SU-DHL-6 (cell line): ENCODE measurements around the gene ZBTB45.
"Not testable (repeated sequence)": the region's sequence is repeated elsewhere in the genome, so short reads cannot be mapped to it uniquely, and the experiment has no call there.

Experiments used
- H2AFZ ChIP-seq: fragments of 200-600 bp; sonication (generic); 2 replicates; pipeline ENCODE4 v1.6.1; 2014; ENCODE audit warnings: low read depth, mild to moderate bottlenecking, moderate library complexity, mixed read lengths, antibody characterized with exemption, low read length; ENCODE audit not compliant: severe bottlenecking
- H3F3A ChIP-seq: fragments of 200-600 bp; shearing (Covaris generic); 2 replicates; pipeline ENCODE4 v1.6.0; 2016; ENCODE audit warnings: antibody characterized with exemption, mild to moderate bottlenecking; ENCODE audit not compliant: insufficient read depth
- H3K27ac ChIP-seq: fragments of 200-600 bp; sonication (generic); 2 replicates; pipeline ENCODE4 v1.5.1; 2016; ENCODE audit warnings: low read depth, mild to moderate bottlenecking, low read length, moderate library complexity, mixed read lengths
- H3K27me3 ChIP-seq: fragments of 200-600 bp; sonication (generic), shearing (Covaris generic); 2 replicates; pipeline ENCODE4 v1.6.0; 2014; ENCODE audit warnings: mild to moderate bottlenecking, low read length
- H3K36me3 ChIP-seq: fragments of 200-600 bp; sonication (generic); 2 replicates; pipeline ENCODE4 v1.6.1; 2014; ENCODE audit warnings: mild to moderate bottlenecking, low read length, mixed read lengths
- H3K4me2 ChIP-seq: fragments of 300-600, 200-600 bp; shearing (Covaris generic), sonication (generic); 2 replicates; pipeline ENCODE4 v1.6.0; 2014; ENCODE audit warnings: low read length, low read depth, mild to moderate bottlenecking; ENCODE audit not compliant: poor library complexity, severe bottlenecking
- H3K4me3 ChIP-seq: fragments of 200-600 bp; sonication (generic); 2 replicates; pipeline ENCODE4 v1.5.1; 2014; ENCODE audit warnings: antibody characterized with exemption, low read length, mild to moderate bottlenecking, mixed read lengths; ENCODE audit not compliant: insufficient read depth, poor library complexity, severe bottlenecking
- H3K79me2 ChIP-seq: fragments of 200-600 bp; sonication (generic); 2 replicates; pipeline ENCODE4 v1.6.1; 2014; ENCODE audit warnings: mild to moderate bottlenecking, low read length, moderate library complexity; ENCODE audit not compliant: insufficient read depth
- H3K9ac ChIP-seq: fragments of 200-600 bp; sonication (generic); 2 replicates; pipeline ENCODE4 v1.7.0; 2014; ENCODE audit warnings: mild to moderate bottlenecking, low read length
- H3K9me2 ChIP-seq: fragments of 200-600 bp; sonication (generic); replicated peaks from 2 replicates; pipeline ENCODE4 v1.6.1; 2014; ENCODE audit warnings: low read length; ENCODE audit not compliant: insufficient read depth
- H3K9me3 ChIP-seq: fragments of 200-600 bp; sonication (generic); 2 replicates; pipeline ENCODE4 v1.6.1; 2014; ENCODE audit warnings: low read length, mixed read lengths; ENCODE audit not compliant: insufficient read depth
- H4K20me1 ChIP-seq: fragments of 200-600 bp; sonication (generic); 2 replicates; pipeline ENCODE4 v1.6.1; 2014; ENCODE audit warnings: low read depth, mild to moderate bottlenecking, antibody characterized with exemption, low read length, moderate library complexity, mixed read lengths
- CTCF ChIP-seq: fragments of 200-600 bp; sonication (generic); IDR thresholded peaks from one replicate; pipeline ENCODE4 v1.5.1; 2017; ENCODE audit warnings: antibody characterized with exemption, mild to moderate bottlenecking, low read length, moderate library complexity; ENCODE audit not compliant: insufficient read depth, poor library complexity, severe bottlenecking
- EZH2phosphoT487 ChIP-seq: fragments of 200-600 bp; sonication (generic), shearing (Covaris generic); conservative IDR thresholded peaks from 2 replicates; pipeline ENCODE4 v1.6.1; 2018; ENCODE audit warnings: mild to moderate bottlenecking, antibody characterized with exemption, low read length, moderate library complexity, mixed read lengths

The ZBTB45 gene

DNA sequence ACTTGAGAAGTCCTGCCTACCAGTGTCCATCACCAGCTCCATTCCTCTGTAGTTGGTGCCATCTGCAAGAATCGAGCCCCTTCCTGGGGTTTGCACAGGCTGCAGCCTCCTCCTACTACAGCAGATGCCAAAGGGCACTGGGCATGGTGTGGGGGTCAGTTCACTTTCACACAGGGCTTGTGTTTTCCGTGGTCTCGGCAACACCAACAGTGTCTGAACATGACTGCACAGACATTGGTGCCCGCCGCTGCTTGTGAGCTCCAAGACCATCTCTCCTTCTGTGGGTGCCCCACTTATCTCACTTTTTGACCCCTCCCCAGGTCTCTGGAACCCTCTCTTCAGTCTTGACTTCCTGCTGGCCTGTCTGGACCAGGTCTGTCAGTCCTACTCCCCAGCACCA lies 28.2 kb downstream of the ZBTB45 start:
- Histone ChIP-seq H3K36me3 (no peaks in the 10 kb centered on the region), H3K9me3 (no peaks in the 10 kb centered on the region), H3K9me2 (no peaks in the 10 kb centered on the region), H3K4me3 (no peak overlapping the region), H3F3A (no peaks in the 10 kb centered on the region), H3K27ac (no peak overlapping the region), H3K79me2 (no peaks in the 10 kb centered on the region), H3K9ac (no peak overlapping the region), H3K27me3 (no peaks in the 10 kb centered on the region), H2AFZ (no peak overlapping the region), H3K4me2 (no peak overlapping the region), H4K20me1 (no peaks in the 10 kb centered on the region)
- TF ChIP-seq CTCF: no peak
- no peak for TF ChIP-seq EZH2phosphoT487

DNA sequence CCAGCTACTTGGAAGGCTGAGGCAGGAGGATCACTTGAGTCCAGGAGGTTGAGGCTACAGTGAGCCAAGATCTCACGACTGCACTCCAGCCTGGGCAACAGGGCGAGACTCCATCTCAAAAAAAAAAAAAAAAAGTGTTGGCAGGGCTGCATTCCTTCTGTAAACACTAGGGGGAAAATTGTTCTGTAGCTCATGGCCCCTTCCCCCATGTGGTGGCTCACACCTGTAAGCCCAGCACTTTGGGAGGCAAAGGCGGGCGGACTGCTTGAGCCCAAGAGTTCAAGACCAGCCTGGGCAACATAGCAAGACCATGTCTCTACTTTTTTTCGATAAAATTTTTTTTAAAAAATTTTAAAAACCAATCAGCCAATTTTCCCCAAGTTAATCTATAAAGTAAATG lies 35.3 kb downstream of the ZBTB45 start:
- H3K9ac ChIP-seq, H3K27me3 ChIP-seq, H3K36me3 ChIP-seq, H3F3A ChIP-seq, H3K27ac ChIP-seq, H3K4me3 ChIP-seq, H3K79me2 ChIP-seq, H3K9me2 ChIP-seq, H3K4me2 ChIP-seq, H3K9me3 ChIP-seq, H4K20me1 ChIP-seq, H2AFZ ChIP-seq: not testable (repeated sequence)

DNA sequence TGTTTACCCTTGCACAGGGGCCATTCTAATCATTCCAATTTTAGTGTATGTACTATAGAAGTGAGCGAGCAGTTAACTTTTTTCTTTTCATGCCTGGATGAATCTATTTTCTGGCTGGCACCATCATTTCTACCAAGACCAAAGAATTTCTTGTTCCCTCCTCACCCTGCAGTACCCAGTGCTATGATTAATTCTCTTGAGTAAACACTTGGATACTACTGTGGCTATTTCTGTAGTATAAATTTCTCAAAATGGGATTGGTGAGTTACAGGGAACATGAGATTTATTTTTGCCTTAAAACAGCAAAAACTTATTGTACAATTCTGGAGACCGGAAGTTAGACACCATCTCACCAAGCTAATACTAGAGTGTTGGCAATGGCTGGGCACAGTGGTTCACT lies 35.8 kb downstream of the ZBTB45 start:
- no peak overlapping the region for H3K9ac ChIP-seq
- H3F3A ChIP-seq: no peaks in the 10 kb centered on the region
- no peak overlapping the region for H2AFZ ChIP-seq
- H3K9me2 ChIP-seq: no peaks in the 10 kb centered on the region
- H3K27me3 ChIP-seq: no peaks in the 10 kb centered on the region
- H3K79me2 ChIP-seq: no peaks in the 10 kb centered on the region
- H3K4me3 ChIP-seq: no peak overlapping the region
- no peaks in the 10 kb centered on the region for H3K9me3 ChIP-seq
- no peaks in the 10 kb centered on the region for H3K36me3 ChIP-seq
- no peak overlapping the region for H3K27ac ChIP-seq
- no peak overlapping the region for H3K4me2 ChIP-seq
- no peak for TF ChIP-seq EZH2phosphoT487
- TF ChIP-seq CTCF: no peak
- no peaks in the 10 kb centered on the region for H4K20me1 ChIP-seq

DNA sequence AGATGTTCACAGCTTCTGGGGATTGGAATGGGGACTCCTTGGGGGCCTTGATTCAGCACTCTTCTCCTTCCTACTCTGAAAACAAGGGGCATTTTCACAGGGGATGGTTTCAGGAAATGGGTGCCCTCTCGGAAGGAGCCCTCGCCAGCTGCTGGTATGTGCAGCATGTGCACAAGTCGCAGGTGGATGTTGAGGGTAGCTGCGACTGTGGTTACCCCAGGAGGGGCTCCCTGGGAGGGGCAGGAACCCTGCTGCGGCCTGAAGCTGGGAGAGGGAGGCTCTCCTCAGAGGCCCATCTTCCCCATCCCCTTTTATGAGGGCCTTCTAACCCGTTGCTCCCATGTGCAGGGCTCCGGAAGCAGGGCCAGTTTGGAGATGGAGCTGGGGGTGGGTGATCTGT lies 37.2 kb downstream of the ZBTB45 start:
- Histone ChIP-seq H2AFZ (no peak overlapping the region), H3K27me3 (no peaks in the 10 kb centered on the region), H3K27ac (no peak overlapping the region), H3K4me3 (no peak overlapping the region), H3K79me2 (no peaks in the 10 kb centered on the region), H4K20me1 (no peaks in the 10 kb centered on the region), H3K9ac (no peak overlapping the region), H3K4me2 (no peak overlapping the region), H3K9me2 (no peaks in the 10 kb centered on the region), H3F3A (no peaks in the 10 kb centered on the region), H3K36me3 (no peaks in the 10 kb centered on the region), H3K9me3 (no peaks in the 10 kb centered on the region)
- TF ChIP-seq EZH2phosphoT487 (no peak), CTCF (no peak)
